Duodenal mucosa (tissue), 2 donors: Measurements from ENCODE around the gene ZSCAN18.
A peak's percentile ranks its signal among the peaks of the same experiment; 100 is the strongest.

Source experiments
- H3K27ac ChIP-seq: one replicate; pipeline ENCODE4 v1.7.0; 2013; ENCODE audit warnings: low read depth, low read length
- H3K27me3 ChIP-seq, 2 donors: one replicate each; pipeline ENCODE4 v1.7.0; 2013; ENCODE audit warnings: low read length in 2 of 2, control low read depth in 1 of 2; ENCODE audit not compliant: insufficient read depth in 2 of 2, control insufficient read depth in 1 of 2
- H3K36me3 ChIP-seq, 2 donors: one replicate each; pipeline ENCODE4 v1.7.0; 2013; ENCODE audit warnings: low read length in 2 of 2, control low read depth in 1 of 2; ENCODE audit not compliant: insufficient read depth in 2 of 2, control insufficient read depth in 1 of 2
- H3K4me1 ChIP-seq, 2 donors: one replicate each; pipeline ENCODE4 v1.7.0; 2013; ENCODE audit warnings: low read length in 2 of 2, control low read depth in 1 of 2; ENCODE audit not compliant: insufficient read depth in 2 of 2, control insufficient read depth in 1 of 2
- H3K4me3 ChIP-seq, 2 donors: one replicate each; pipeline ENCODE4 v1.7.0; 2013; ENCODE audit warnings: low read length in 2 of 2, low read depth in 1 of 2
- H3K9ac ChIP-seq, 2 donors: one replicate each; pipeline ENCODE4 v1.7.0; 2013; ENCODE audit warnings: low read length in 2 of 2, low read depth in 1 of 2
- H3K9me3 ChIP-seq, 2 donors: one replicate each; pipeline ENCODE4 v1.7.0; 2013; ENCODE audit warnings: low read length in 2 of 2, control low read depth in 1 of 2; ENCODE audit not compliant: control insufficient read depth in 1 of 2

ZSCAN18 gene

DNA sequence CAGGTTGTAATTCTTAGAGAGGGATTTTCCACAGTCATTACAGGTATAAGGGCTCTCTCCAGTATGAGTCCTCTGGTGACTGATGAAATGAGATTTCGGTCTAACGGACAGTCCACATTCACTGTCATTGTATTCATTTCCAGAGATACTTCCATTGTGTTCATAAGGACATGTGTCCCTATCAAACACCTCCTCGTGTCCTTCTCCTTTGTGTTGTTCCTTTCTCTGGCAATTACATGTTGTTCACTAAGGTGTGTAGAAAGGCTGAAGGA lies 10.5 kb upstream of the ZSCAN18 start:
- Histone ChIP-seq H3K27ac (no peak overlapping the region), H3K36me3 (no peaks in the 10 kb centered on the region), H3K27me3 (no peaks in the 10 kb centered on the region), H3K4me1 (no peaks in the 10 kb centered on the region), H3K4me3 (peak overlapping the region in 1 of 2 donors; percentile 32), H3K9me3 (peaks cover 69 to 76% of the 10 kb centered on the region in 2 donors), H3K9ac (no peak overlapping the region)

DNA sequence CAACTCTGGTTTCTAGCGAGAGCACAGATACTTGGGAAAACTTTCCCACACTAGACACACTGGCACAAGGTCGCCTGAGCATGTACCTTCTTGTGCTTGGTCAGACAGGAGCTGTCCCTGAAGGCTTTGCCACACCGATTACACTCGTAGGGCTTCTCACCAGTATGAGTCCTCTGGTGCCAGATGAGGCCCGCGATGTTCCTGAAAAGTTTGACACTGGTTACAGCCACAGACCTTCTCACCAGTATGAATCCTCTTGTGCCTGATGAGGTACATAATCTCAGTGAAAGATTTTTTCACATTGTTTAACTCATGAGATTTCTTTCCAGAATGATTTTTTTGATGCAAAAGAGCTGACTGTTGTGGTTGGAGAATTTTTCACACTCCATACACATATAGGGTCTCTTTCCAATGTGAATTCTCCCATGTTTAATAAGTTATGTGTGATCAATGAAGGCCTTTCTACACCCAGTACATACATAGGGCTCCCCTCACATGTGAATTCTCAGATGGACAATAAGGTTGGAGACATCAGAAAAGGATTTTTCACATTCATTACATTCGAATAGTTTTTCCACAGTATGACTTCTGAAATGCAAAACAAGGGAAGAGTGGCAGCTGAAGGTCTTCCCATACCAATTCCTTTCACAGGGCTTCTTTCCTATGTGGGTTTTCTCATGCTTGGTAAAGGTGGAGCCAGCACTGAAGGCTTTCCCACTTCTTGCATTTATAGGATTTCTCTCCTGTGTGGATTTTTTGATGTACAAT lies 9.9 kb upstream of the ZSCAN18 start:
- no peaks in the 10 kb centered on the region for H3K36me3 ChIP-seq
- no peaks in the 10 kb centered on the region for H3K4me1 ChIP-seq
- peak overlapping the region; percentile 22 to 32 for H3K4me3 ChIP-seq
- no peak overlapping the region for H3K27ac ChIP-seq
- H3K9ac ChIP-seq: no peak overlapping the region
- peaks cover 66 to 73% of the 10 kb centered on the region in 2 donors for H3K9me3 ChIP-seq
- H3K27me3 ChIP-seq: no peaks in the 10 kb centered on the region

DNA sequence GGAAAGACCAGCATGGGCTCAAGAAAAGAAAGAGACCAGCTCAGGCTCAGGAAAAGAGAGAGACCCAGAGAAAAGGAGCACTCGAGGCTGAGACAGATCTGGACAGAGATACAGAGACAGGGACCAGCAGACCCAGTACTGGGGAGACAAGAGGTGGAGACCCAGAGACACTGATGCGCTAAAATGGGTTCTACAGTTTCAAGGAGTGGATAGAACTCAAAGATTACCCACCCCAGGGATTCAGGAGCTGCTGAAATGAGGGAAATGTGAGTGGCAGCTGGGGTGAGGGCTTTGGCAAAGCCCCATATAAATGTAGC lies 609 bp upstream of the ZSCAN18 start:
- peak overlapping the region; percentile 79 for H3K4me3 ChIP-seq
- no peaks in the 10 kb centered on the region for H3K27me3 ChIP-seq
- peaks cover 0 to 9% of the 10 kb centered on the region in 2 donors for H3K4me1 ChIP-seq
- peak overlapping the region; percentile 84 for H3K27ac ChIP-seq
- peaks cover 15 to 39% of the 10 kb centered on the region in 2 donors for H3K9me3 ChIP-seq
- peak overlapping the region; percentile 79 to 85 for H3K9ac ChIP-seq
- no peaks in the 10 kb centered on the region for H3K36me3 ChIP-seq

DNA sequence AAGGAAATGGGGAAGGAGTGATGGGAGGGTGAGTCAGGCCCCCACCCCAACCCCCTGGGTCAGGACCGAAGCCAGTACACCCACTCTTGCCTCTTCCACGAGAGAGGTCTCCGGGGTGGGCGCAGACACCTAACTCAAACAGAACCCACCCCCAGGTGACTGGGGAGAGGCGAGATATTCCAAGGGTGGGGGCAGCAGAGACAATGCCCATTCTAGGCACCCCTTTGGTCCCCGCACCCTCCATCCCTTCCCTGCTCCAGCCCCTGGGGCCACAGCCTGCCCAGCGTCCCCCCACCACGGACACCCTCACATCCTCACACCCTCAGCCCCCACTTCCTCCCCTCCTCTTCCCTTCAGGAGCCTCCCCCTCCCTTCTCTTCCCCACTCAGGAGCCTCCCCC lies 682 bp downstream of the ZSCAN18 start:
- Histone ChIP-seq H3K36me3 (no peaks in the 10 kb centered on the region), H3K9ac (peak overlapping the region in 1 of 2 donors; percentile 85), H3K4me3 (peak overlapping the region; percentile 79), H3K9me3 (peaks cover 7 to 41% of the 10 kb centered on the region in 2 donors), H3K27me3 (no peaks in the 10 kb centered on the region), H3K27ac (no peak overlapping the region), H3K4me1 (peaks cover 0 to 9% of the 10 kb centered on the region in 2 donors)

DNA sequence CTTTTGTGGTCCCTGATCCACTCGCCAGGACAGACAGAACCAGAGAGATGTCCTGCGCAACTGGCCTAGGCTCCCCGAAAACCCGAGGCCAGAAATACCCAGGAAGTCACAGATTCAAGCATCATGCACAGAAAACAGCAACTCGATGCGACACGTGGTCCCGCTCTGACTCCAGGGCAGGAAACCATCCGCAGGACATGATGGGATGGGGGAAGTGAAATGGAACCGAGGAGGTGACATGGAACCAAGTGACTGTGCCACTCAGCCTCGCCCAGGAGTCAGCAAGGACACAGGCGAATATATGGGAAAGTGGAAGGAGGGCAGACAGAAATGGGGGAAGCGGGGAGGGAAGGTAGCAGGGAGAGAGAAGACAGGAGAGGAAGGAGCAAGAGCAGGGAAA lies 1.1 kb downstream of the ZSCAN18 start:
- H3K27ac ChIP-seq: no peak overlapping the region
- no peaks in the 10 kb centered on the region for H3K36me3 ChIP-seq
- H3K4me1 ChIP-seq: peaks cover 0 to 9% of the 10 kb centered on the region in 2 donors
- peaks cover 6 to 38% of the 10 kb centered on the region in 2 donors for H3K9me3 ChIP-seq
- no peaks in the 10 kb centered on the region for H3K27me3 ChIP-seq
- peak overlapping the region; percentile 79 for H3K4me3 ChIP-seq
- no peak overlapping the region for H3K9ac ChIP-seq

DNA sequence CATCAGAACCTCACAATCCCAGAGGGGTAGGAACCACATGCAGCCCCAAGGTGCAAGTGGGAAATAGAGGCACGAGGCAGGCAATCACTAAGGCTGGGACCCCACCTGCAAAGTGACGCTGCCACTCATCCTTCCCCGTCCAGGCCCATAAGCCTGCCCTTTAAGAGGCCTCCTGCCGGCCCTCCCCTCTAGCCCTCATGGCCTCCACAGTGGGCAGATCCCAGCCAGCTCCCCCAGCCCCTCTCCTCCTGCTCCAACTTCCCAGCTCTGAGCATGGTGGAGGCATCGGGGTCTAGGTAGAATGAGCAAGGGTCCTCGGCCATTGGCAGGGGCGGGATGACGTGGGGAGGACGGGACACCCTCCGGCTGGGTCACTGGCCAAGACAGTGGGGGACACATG lies 2.7 kb downstream of the ZSCAN18 start:
- Histone ChIP-seq H3K27me3 (no peaks in the 10 kb centered on the region), H3K9ac (no peak overlapping the region), H3K4me3 (peak overlapping the region in 1 of 2 donors; percentile 16), H3K36me3 (no peaks in the 10 kb centered on the region), H3K9me3 (peaks cover 6 to 41% of the 10 kb centered on the region in 2 donors), H3K4me1 (peaks cover 0 to 9% of the 10 kb centered on the region in 2 donors), H3K27ac (no peak overlapping the region)

DNA sequence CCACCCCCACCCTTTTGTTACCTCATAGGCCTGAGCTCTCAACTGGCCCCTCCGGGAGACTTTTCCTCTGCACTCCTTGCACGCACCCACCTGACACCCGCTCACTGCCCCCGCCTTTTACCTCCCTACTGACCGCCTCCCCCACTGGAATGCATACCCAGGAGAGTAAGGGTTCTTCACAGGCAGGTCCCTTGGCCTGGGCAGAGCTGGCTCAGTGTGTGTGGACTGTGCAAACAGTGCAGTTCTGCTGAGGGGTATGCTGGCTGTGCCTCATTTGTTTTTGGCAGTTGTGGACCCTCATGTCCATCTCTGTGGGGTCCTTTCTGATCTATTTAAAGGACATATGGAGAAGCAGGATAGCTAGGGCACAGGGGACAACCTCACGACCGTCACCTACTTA lies 5.0 kb downstream of the ZSCAN18 start:
- H3K4me3 ChIP-seq: no peak overlapping the region
- no peak overlapping the region for H3K9ac ChIP-seq
- no peaks in the 10 kb centered on the region for H3K27me3 ChIP-seq
- H3K9me3 ChIP-seq: peaks cover 15 to 50% of the 10 kb centered on the region in 2 donors
- no peak overlapping the region for H3K27ac ChIP-seq
- H3K36me3 ChIP-seq: peaks cover 0 to 5% of the 10 kb centered on the region in 2 donors
- H3K4me1 ChIP-seq: peaks cover 0 to 9% of the 10 kb centered on the region in 2 donors

DNA sequence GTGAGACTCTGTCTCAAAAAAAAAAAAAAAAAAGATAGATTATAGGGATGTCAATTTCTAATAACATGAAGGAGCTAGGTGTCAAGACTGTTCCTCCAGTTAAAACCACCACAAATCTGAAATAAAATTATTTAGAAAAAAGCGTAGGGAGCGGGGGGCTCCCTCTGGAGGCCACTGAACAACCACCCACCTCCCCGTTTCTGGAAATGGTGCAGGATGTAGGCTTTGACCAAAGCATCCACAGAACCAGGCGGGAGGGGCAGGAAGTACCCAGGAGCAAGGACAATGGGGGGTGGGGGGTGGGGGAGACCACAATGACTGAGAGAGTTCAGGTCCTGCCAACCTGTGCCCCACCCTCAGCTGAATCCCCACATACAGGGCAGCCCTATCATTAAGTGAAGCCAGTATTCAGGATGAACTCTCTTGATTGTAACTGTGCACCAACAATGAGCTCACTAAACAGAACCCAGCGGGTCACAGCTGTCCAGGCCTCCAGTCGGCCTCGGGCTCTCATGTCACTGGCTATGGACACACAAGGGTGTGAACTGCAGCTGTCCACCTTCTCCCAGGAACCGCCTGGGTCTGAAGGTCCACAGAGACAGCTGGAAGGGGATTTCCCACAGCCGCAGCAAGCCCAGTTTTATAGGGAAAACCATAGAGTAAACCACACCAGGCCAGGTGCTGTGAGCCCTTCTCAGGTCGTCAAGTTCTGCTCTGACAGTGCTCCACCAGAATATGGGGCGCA lies 6.6 kb downstream of the ZSCAN18 start:
- Histone ChIP-seq H3K4me1 (peaks cover 0 to 3% of the 10 kb centered on the region in 2 donors), H3K27ac (no peak overlapping the region), H3K36me3 (peaks cover 0 to 17% of the 10 kb centered on the region in 2 donors), H3K27me3 (no peaks in the 10 kb centered on the region), H3K9ac (no peak overlapping the region), H3K4me3 (no peak overlapping the region), H3K9me3 (peaks cover 12 to 56% of the 10 kb centered on the region in 2 donors)

DNA sequence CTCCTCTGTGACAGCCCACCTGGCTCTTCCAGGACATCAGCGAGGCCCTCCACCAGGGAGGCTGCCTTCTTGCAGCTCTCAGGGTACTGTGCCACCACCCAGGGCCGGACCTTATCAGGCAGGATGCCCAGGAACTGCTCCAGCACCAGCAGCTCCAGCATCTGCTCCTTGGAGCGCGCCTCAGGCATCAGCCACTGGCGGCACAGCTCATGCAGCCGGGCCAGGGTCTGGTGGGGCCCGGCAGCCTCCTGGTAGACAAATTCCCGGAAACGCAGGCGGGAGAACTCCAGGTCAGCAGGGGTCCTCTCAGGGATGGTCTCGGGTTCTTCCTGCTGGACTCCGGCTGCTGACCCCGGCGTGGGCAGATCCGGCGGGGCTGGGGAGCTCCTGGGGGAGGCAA lies 8.2 kb downstream of the ZSCAN18 start:
- Histone ChIP-seq H3K9me3 (peaks cover 12 to 51% of the 10 kb centered on the region in 2 donors), H3K27me3 (no peaks in the 10 kb centered on the region), H3K9ac (no peak overlapping the region), H3K36me3 (peaks cover 0 to 25% of the 10 kb centered on the region in 2 donors), H3K27ac (no peak overlapping the region), H3K4me1 (no peaks in the 10 kb centered on the region), H3K4me3 (no peak overlapping the region)

DNA sequence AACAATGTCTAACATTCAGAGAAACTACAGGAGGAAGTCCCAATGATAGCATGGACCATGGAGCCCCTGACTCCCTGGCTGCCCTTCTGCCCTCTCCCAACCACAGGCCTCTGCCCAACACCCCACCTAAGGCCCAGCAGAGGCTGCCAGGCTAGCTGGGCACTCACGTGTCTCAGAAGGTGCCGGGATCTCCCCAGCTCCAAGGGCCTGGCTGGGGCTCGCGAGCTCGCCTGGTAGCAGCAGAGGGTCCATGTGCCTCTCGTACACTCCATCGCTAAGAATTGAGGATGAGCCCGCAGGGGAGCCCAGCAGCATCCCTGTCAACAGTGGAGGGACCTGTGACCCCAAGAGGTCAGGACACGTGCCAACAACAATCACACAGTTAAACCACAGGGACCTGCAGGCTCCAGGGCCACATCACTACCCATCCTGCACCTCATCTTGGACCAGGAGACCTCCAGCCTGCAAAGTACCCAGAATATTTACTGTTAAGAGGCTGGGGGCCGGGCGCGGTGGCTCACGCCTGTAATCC lies 9.4 kb downstream of the ZSCAN18 start:
- Histone ChIP-seq H3K4me1 (no peaks in the 10 kb centered on the region), H3K27me3 (no peaks in the 10 kb centered on the region), H3K4me3 (no peak overlapping the region), H3K27ac (no peak overlapping the region), H3K9ac (no peak overlapping the region), H3K9me3 (peaks cover 19 to 59% of the 10 kb centered on the region in 2 donors), H3K36me3 (peaks cover 0 to 32% of the 10 kb centered on the region in 2 donors)
